Smooth muscle cell (in vitro differentiated cells): Measurements from ENCODE around the gene STXBP4. TPM values are rescaled to one million over a fixed set of nuclear protein-coding genes. Genes with fewer than 3 reads are reported as not detected.

Experiments
- DNase-seq: peaks from one replicate; lab custom pipeline; 2025; ENCODE audit not compliant: unreplicated experiment; lab: John Stamatoyannopoulos, UW
- H2AFZ ChIP-seq: fragments of 200-600 bp; sonication (generic); 2 replicates; pipeline ENCODE4 v1.6.0; 2016; ENCODE audit warnings: antibody characterized with exemption, low read depth, mild to moderate bottlenecking
- H3F3A ChIP-seq: fragments of 200-600 bp; sonication (generic); 2 replicates; pipeline ENCODE4 v1.6.0; 2017; ENCODE audit warnings: antibody characterized with exemption, low read depth
- H3K27ac ChIP-seq: fragments of 200-600 bp; sonication (generic); 2 replicates; pipeline ENCODE4 v1.5.1; 2016; ENCODE audit warnings: low read depth, mild to moderate bottlenecking
- H3K27me3 ChIP-seq: fragments of 200-600 bp; sonication (generic); 2 replicates; pipeline ENCODE4 v1.6.1; 2016; ENCODE audit warnings: low read depth, mild to moderate bottlenecking
- H3K36me3 ChIP-seq: fragments of 200-600 bp; sonication (generic); 2 replicates; pipeline ENCODE4 v1.5.1; 2016; ENCODE audit warnings: low read depth
- H3K4me1 ChIP-seq: fragments of 200-600 bp; sonication (generic); 2 replicates; pipeline ENCODE4 v1.5.1; 2016; ENCODE audit warnings: low read depth
- H3K4me2 ChIP-seq: fragments of 200-600 bp; sonication (generic); 2 replicates; pipeline ENCODE4 v1.6.0; 2016; ENCODE audit warnings: mild to moderate bottlenecking
- H3K4me3 ChIP-seq: fragments of 200-600 bp; sonication (generic); 2 replicates; pipeline ENCODE4 v1.5.1; 2016; ENCODE audit warnings: mild to moderate bottlenecking
- H3K79me2 ChIP-seq: fragments of 200-600 bp; sonication (generic); 2 replicates; pipeline ENCODE4 v1.6.0; 2016; ENCODE audit warnings: low read depth, mild to moderate bottlenecking
- H3K9ac ChIP-seq: fragments of 200-600 bp; sonication (generic); 2 replicates; pipeline ENCODE4 v1.6.0; 2016; ENCODE audit warnings: low read depth
- H3K9me3 ChIP-seq: fragments of 200-600 bp; sonication (generic); replicated peaks from 2 replicates; pipeline ENCODE4 v1.5.1; 2016; ENCODE audit warnings: low read depth
- H4K20me1 ChIP-seq: fragments of 200-600 bp; sonication (generic); 2 replicates; pipeline ENCODE4 v1.6.0; 2016; ENCODE audit warnings: low read depth
- CTCF ChIP-seq: fragments of 200-600 bp; sonication (generic); IDR thresholded peaks from 2 replicates; pipeline ENCODE4 v1.5.1; 2017; ENCODE audit warnings: borderline replicate concordance, mild to moderate bottlenecking, antibody characterized with exemption; ENCODE audit not compliant: insufficient read depth, poor library complexity, severe bottlenecking
- WGBS: methylation state at CpG from one replicate; pipeline ENCODE4 v1.1.7; 2016; ENCODE audit warnings: low lambda C conversion rate; 5-methylcytosine and 5-hydroxymethylcytosine counted together
- polyA plus RNA-seq: library from polyadenylated mRNA; unstranded; fragments of >200 nt; fragmentation: Nextera tagmentation; extraction: Ambion mirVana; gene quantifications from 2 replicates; pipeline ENCODE4 v1.2.1, GENCODE V29; 2016
- total RNA-seq: library from RNA; depleted of rRNA; stranded (reverse); fragments of >200 nt; gene quantifications from 2 replicates; pipeline ENCODE4 v1.2.3, GENCODE V29; 2014

Gene STXBP4
- total RNA-seq (45.9 and 59.5 TPM in 2 replicates), polyA plus RNA-seq (5.6 and 5.7 TPM in 2 replicates)

GRCh38 chr17:54968262-54968987 is at the start of gene STXBP4, which contains the start of gene COX11:
Gene STXBP4 (plus strand): TSS chr17:54968765. CDS start chr17:54986220, 17,455 bp downstream.
Gene COX11 (minus strand): TSS chr17:54968654. CDS start chr17:54968646, 8 bp downstream.
- Histone ChIP-seq H3K79me2 (peaks cover 64% of the 10 kb centered on the region), H3K36me3 (peaks cover 15% of the 10 kb centered on the region), H3K9ac (peak within 1 kb of the TSS; percentile 91), H3K4me2 (peak within 1 kb of the TSS; percentile 94), H3F3A (no peaks in the 10 kb centered on the region), H3K4me1 (peaks cover 22% of the 10 kb centered on the region), H2AFZ (peak within 1 kb of the TSS; percentile 98), H3K4me3 (peak within 1 kb of the TSS; percentile 92), H4K20me1 (peaks cover 21% of the 10 kb centered on the region), H3K27ac (peak within 1 kb of the TSS; percentile 82), H3K27me3 (no peaks in the 10 kb centered on the region), H3K9me3 (no peaks in the 10 kb centered on the region)
- peak; percentile 32 for TF ChIP-seq CTCF
- under 1% methylated on average over 57 of the region's 57 CpGs for WGBS
- DNase-seq, result peak; percentile 74

- Histone ChIP-seq H3K4me3 (no peak overlapping the region), H3K36me3 (peaks cover 14% of the 10 kb centered on the region), H3K27ac (no peak overlapping the region), H3K4me1 (no peaks in the 10 kb centered on the region), H4K20me1 (no peaks in the 10 kb centered on the region), H2AFZ (no peak overlapping the region), H3K79me2 (no peaks in the 10 kb centered on the region), H3K27me3 (no peaks in the 10 kb centered on the region), H3K9me3 (no peaks in the 10 kb centered on the region), H3K4me2 (no peak overlapping the region), H3K9ac (no peak overlapping the region), H3F3A (no peaks in the 10 kb centered on the region)
- TF ChIP-seq CTCF, result no peak
- DNase-seq, result no peak
Measured at GRCh38 chr17:54919425-54919824, 49.1 kb upstream of the STXBP4 start.

- H3K27ac ChIP-seq, result no peak overlapping the region
- H3K9ac ChIP-seq, result no peak overlapping the region
- peaks cover 10% of the 10 kb centered on the region for H3K36me3 ChIP-seq
- over 99% methylated on average over 6 of the region's 6 CpGs for WGBS
- no peak overlapping the region for H2AFZ ChIP-seq
- H3K79me2 ChIP-seq, result no peaks in the 10 kb centered on the region
- H3F3A ChIP-seq, result no peaks in the 10 kb centered on the region
- no peak overlapping the region for H3K4me2 ChIP-seq
- H3K27me3 ChIP-seq, result no peaks in the 10 kb centered on the region
- H3K4me3 ChIP-seq, result no peak overlapping the region
- no peak for DNase-seq
- no peak for TF ChIP-seq CTCF
- H3K4me1 ChIP-seq, result no peaks in the 10 kb centered on the region
- no peaks in the 10 kb centered on the region for H4K20me1 ChIP-seq
- no peaks in the 10 kb centered on the region for H3K9me3 ChIP-seq
Measured at GRCh38 chr17:54920819-54921218, 47.7 kb upstream of the STXBP4 start.

GRCh38 chr17:54924405-54924804 is 44.2 kb upstream of the STXBP4 start:
- H3K79me2 ChIP-seq, result no peaks in the 10 kb centered on the region
- no peak overlapping the region for H3K4me2 ChIP-seq
- no peaks in the 10 kb centered on the region for H3K9me3 ChIP-seq
- no peak overlapping the region for H3K4me3 ChIP-seq
- H3K27ac ChIP-seq, result no peak overlapping the region
- no peak overlapping the region for H2AFZ ChIP-seq
- H3K4me1 ChIP-seq, result no peaks in the 10 kb centered on the region
- no peak overlapping the region for H3K9ac ChIP-seq
- 92% methylated on average over 5 of the region's 5 CpGs for WGBS
- DNase-seq, result no peak
- no peaks in the 10 kb centered on the region for H3F3A ChIP-seq
- H3K36me3 ChIP-seq, result no peaks in the 10 kb centered on the region
- H3K27me3 ChIP-seq, result no peaks in the 10 kb centered on the region
- no peaks in the 10 kb centered on the region for H4K20me1 ChIP-seq
- TF ChIP-seq CTCF, result no peak
